Prostate gland (tissue), 2 donors: ENCODE measurements around the gene MXRA8.

Experiments used
- CTCF ChIP-seq, 4 experiments: fragments of 200-600 bp in 2 of 4; fragments of 450-650 bp in 2 of 4; sonication (generic) in 2 of 4; IDR thresholded peaks; 1 replicate in 3 of 4; 2 replicates in 1 of 4; pipeline ENCODE4 v1.5.1; 2016 to 2019; ENCODE audit warnings: antibody characterized with exemption in 4 of 4, mild to moderate bottlenecking in 2 of 4, moderate library complexity in 2 of 4
- POLR2A ChIP-seq: fragments of 450-650 bp; IDR thresholded peaks from one replicate; pipeline ENCODE4 v1.6.1; 2016; ENCODE audit warnings: antibody characterized with exemption, mild to moderate bottlenecking

DNA sequence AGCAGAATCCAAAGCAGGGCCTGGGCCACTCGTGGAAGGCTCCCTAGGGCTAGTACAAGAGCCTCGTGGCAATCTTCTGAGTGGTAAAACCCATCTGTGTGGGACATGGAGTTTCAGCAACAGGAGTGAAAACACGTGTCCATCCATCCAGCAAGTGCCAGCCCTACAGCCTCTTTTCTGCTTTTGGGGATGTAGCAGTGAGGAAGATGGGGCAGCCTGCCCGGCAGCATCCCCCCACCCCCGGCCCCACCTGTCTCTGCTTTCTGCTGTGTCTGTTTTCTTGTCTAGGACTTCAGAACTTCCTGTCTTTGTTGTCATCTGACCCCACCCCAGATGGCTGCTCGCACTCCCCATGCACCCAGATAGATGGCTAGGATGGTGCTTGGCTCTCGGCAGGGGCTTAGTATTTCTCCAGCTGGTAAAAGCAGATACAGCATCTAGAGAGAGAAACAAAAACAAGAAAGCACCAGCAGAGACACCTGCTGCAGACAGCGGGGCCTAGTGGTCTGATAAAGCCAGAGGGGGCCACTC lies 32.2 kb downstream of the MXRA8 start:
- TF ChIP-seq CTCF (IDR thresholded peaks at IDR 0.05) (no peak), POLR2A (no peak)
